Measurements from ENCODE around the gene CCDC57. TPM values are rescaled to one million over a fixed set of nuclear protein-coding genes. Genes with fewer than 3 reads are reported as not detected.

The CCDC57 gene
- total RNA-seq, 1 donor = 21.0 TPM

DNA sequence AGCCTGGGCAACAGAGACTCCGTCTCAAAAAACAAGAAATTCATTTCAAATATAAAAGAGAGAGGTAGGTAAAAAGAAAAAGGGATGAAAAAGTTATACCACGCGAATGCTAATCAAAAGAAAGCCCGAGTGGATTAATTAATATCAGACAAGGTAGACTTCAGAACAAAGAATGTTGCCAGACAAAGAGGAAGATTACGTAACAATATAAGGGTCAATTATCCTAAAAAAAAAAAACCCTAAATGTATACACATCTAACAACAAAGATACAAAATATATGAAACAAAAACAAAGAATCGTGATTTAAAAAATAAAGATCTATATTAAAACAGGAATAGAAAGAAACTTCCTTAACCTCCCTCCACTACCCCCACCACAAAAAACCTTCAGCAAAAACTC is 44.1 kb downstream of the CCDC57 start:
- Histone ChIP-seq H3K4me1 (ENCODE audit: insufficient read depth, low read length) (no peaks in the 10 kb centered on the region), H3K27me3 (ENCODE audit: insufficient read depth, low read length) (no peaks in the 10 kb centered on the region), H3K27ac (ENCODE audit: low read depth, low read length) (no peak overlapping the region), H3K9me3 (ENCODE audit: low read depth, low read length) (no peaks in the 10 kb centered on the region), H3K79me2 (ENCODE audit: insufficient read depth, low read length) (no peaks in the 10 kb centered on the region), H2AFZ (ENCODE audit: low read length) (no peak overlapping the region), H3K4me3 (ENCODE audit: insufficient read depth, low read length) (no peak overlapping the region), H3K4me2 (ENCODE audit: insufficient read depth, low read length) (no peak overlapping the region), H3K36me3 (ENCODE audit: insufficient read depth, low read length) (peaks cover 22% of the 10 kb centered on the region), H4K20me1 (ENCODE audit: insufficient read depth, low read length) (no peaks in the 10 kb centered on the region)
- DNase-seq (ENCODE audit: insufficient read length, low spot score, missing footprints) = no peak
- TF ChIP-seq, protein P1, sequence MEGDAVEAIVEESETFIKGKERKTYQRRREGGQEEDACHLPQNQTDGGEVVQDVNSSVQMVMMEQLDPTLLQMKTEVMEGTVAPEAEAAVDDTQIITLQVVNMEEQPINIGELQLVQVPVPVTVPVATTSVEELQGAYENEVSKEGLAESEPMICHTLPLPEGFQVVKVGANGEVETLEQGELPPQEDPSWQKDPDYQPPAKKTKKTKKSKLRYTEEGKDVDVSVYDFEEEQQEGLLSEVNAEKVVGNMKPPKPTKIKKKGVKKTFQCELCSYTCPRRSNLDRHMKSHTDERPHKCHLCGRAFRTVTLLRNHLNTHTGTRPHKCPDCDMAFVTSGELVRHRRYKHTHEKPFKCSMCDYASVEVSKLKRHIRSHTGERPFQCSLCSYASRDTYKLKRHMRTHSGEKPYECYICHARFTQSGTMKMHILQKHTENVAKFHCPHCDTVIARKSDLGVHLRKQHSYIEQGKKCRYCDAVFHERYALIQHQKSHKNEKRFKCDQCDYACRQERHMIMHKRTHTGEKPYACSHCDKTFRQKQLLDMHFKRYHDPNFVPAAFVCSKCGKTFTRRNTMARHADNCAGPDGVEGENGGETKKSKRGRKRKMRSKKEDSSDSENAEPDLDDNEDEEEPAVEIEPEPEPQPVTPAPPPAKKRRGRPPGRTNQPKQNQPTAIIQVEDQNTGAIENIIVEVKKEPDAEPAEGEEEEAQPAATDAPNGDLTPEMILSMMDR (IDR thresholded peaks at IDR 0.05; ENCODE audit: extremely low read depth, low read depth, low read length) = no peak

DNA sequence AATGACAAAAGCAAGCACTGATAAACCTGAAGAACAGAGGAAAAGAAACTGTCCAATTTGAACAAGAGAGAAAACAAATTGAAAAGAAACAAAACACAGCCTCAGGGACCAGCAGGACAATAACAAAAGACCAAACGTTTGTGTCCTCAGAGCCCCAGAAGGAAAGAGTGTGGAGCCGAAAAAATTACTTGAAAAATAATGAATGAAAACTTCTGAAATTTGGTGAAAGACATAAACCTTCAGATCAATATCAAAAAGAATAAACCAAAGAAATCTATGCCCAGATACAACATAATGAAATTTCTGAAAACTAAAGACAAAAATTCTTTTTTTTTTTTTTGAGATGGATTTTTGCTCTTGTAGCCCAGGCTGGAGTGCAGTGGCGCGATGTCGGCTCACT is 45.6 kb downstream of the CCDC57 start:
- no peak overlapping the region for H3K27ac ChIP-seq (ENCODE audit: low read depth, low read length)
- no peaks in the 10 kb centered on the region for H3K9me3 ChIP-seq (ENCODE audit: low read depth, low read length)
- no peaks in the 10 kb centered on the region for H3K79me2 ChIP-seq (ENCODE audit: insufficient read depth, low read length)
- no peaks in the 10 kb centered on the region for H3K4me1 ChIP-seq (ENCODE audit: insufficient read depth, low read length)
- no peak overlapping the region for H3K4me2 ChIP-seq (ENCODE audit: insufficient read depth, low read length)
- DNase-seq (ENCODE audit: insufficient read length, low spot score, missing footprints) = no peak
- H3K36me3 ChIP-seq (ENCODE audit: insufficient read depth, low read length) = peaks cover 21% of the 10 kb centered on the region
- H3K27me3 ChIP-seq (ENCODE audit: insufficient read depth, low read length) = no peaks in the 10 kb centered on the region
- TF ChIP-seq, protein P1 (IDR thresholded peaks at IDR 0.05; ENCODE audit: extremely low read depth, low read depth, low read length) = no peak
- no peaks in the 10 kb centered on the region for H4K20me1 ChIP-seq (ENCODE audit: insufficient read depth, low read length)
- no peak overlapping the region for H3K4me3 ChIP-seq (ENCODE audit: insufficient read depth, low read length)
- H2AFZ ChIP-seq (ENCODE audit: low read length) = no peak overlapping the region

DNA sequence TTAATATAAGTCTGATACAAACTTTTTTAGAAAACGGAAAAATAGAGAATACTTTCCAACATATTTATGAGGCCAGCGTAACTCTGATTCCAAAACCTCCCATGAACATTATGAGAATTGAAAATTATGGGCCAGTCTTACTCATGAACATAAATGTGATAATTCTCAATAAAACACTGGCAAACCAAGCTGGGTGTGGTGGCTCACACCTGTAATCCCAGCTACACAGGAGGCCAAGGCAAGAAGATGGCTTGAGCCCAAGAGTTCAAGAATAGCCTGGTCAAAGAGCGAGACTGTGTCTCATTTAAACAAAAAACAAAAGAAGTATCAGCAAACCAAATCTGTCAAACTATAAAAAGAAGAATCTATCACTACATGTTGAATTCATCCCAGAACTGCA is 47.8 kb downstream of the CCDC57 start:
- Histone ChIP-seq H3K36me3 (ENCODE audit: insufficient read depth, low read length) (peaks cover 16% of the 10 kb centered on the region), H3K4me1 (ENCODE audit: insufficient read depth, low read length) (no peaks in the 10 kb centered on the region), H3K79me2 (ENCODE audit: insufficient read depth, low read length) (no peaks in the 10 kb centered on the region), H4K20me1 (ENCODE audit: insufficient read depth, low read length) (no peaks in the 10 kb centered on the region), H2AFZ (ENCODE audit: low read length) (no peak overlapping the region), H3K4me2 (ENCODE audit: insufficient read depth, low read length) (no peak overlapping the region), H3K9me3 (ENCODE audit: low read depth, low read length) (no peaks in the 10 kb centered on the region), H3K27me3 (ENCODE audit: insufficient read depth, low read length) (no peaks in the 10 kb centered on the region), H3K27ac (ENCODE audit: low read depth, low read length) (no peak overlapping the region), H3K4me3 (ENCODE audit: insufficient read depth, low read length) (no peak overlapping the region)
- DNase-seq (ENCODE audit: insufficient read length, low spot score, missing footprints) = no peak
- TF ChIP-seq, protein P1 (IDR thresholded peaks at IDR 0.05; ENCODE audit: extremely low read depth, low read depth, low read length) = no peak

DNA sequence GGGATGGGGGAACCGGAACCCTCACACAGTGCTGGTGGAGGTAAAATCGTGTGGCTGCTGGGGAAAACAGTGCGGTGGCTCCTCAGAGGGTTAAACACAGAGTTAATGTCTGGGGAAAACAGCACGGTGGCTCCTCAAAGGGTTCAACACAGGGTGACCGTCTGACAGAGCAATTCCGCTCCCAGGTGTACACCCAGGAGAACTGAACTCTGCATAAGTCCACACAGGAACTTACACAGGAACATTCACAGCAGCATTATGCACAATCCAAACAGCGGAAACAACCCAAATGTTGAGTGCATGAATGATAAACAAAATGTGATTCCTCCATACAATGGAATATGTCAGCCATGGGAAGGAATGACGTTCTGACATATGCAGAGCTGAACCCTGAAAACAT is 51.4 kb downstream of the CCDC57 start:
- no peak overlapping the region for H2AFZ ChIP-seq (ENCODE audit: low read length)
- peaks cover 29% of the 10 kb centered on the region for H3K36me3 ChIP-seq (ENCODE audit: insufficient read depth, low read length)
- no peak overlapping the region for H3K27ac ChIP-seq (ENCODE audit: low read depth, low read length)
- no peaks in the 10 kb centered on the region for H3K9me3 ChIP-seq (ENCODE audit: low read depth, low read length)
- H3K27me3 ChIP-seq (ENCODE audit: insufficient read depth, low read length) = no peaks in the 10 kb centered on the region
- H3K4me2 ChIP-seq (ENCODE audit: insufficient read depth, low read length) = no peak overlapping the region
- H3K4me3 ChIP-seq (ENCODE audit: insufficient read depth, low read length) = no peak overlapping the region
- DNase-seq (ENCODE audit: insufficient read length, low spot score, missing footprints) = no peak
- no peaks in the 10 kb centered on the region for H3K79me2 ChIP-seq (ENCODE audit: insufficient read depth, low read length)
- no peaks in the 10 kb centered on the region for H4K20me1 ChIP-seq (ENCODE audit: insufficient read depth, low read length)
- TF ChIP-seq, protein P1 (IDR thresholded peaks at IDR 0.05; ENCODE audit: extremely low read depth, low read depth, low read length) = no peak
- no peaks in the 10 kb centered on the region for H3K4me1 ChIP-seq (ENCODE audit: insufficient read depth, low read length)

Measured in osteoblast (primary cell).